ENCODE results near the gene TBC1D3K.

- TF ChIP-seq CTCF (IDR thresholded peaks at IDR 0.05), result no peak
- TF ChIP-seq POLR2AphosphoS5 (IDR thresholded peaks at IDR 0.05), result no peak
- no peak for TF ChIP-seq POLR2A (IDR thresholded peaks at IDR 0.05)
- no peak for TF ChIP-seq EP300 (IDR thresholded peaks at IDR 0.05)
Measured at GRCh38 chr17:37884516-37884915, 39.7 kb upstream of the TBC1D3K start.

Measured in sigmoid colon (tissue), 4 donors.